T47D (cell line): ENCODE data around the gene LEFTY1.
A peak's percentile ranks its signal among the peaks of the same experiment; 100 is the strongest.

Experiments
- DNase-seq, 2 experiments: peaks; one replicate each; pipeline versions ENCODE4 v3.0.0 to v3.0.0-alpha.2; 2011 to 2012; ENCODE audit warnings: low read depth in 1 of 2, low spot score in 1 of 2
- JUND ChIP-seq: IDR thresholded peaks from 2 replicates; pipeline ENCODE4 v1.6.1; 2012; ENCODE audit warnings: low read depth
- in situ Hi-C: cut with HindIII; loops from 2 replicates; pipeline ENCODE4 v1.10.0; 2016; ENCODE audit warnings: low sequenced_read_pairs, low pct_unique_long_range_greater_than_20kb

LEFTY1 gene

DNA sequence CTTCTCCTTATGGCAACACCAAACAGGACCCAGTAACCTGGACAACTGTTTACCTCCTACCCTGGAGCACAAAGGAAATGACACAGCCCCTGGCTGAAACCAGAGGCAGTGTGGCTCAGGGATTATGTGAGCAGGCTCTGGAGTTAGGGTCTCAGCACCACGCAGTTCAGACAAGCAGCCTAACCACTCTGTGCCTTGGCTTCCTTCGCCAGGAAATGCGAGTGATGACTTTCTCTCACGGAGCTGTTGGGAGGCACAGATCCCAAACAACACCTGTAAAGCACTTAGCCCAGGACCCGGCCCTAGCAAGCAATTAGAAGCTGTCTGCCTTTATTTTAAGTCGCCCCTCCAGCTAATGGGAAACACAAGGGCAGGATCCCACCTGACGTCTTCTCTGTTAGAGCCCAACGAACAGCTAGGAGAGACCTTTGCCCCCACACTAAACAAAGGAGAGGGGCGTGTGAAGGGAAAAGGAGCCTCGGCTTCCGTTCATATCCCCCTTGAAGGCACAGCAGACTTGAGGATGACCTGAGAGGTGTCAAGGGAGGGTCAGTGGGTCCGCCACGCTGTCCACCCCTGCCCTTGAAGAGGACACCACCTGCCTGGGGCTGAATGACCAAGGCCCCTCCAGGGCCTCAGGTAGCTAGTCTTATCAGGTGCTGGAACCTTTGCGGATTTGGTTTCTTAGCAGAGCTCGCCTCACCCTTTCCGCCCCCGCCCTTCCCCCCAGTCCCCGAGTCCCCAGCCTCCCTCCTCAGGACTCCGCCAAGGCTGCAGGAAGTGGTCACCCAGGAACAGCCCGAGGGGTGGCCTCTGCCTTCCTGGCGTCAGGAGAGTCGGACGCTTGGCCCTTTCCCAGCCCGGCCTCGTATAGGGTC, 7.6 kb downstream of the LEFTY1 start:
- in situ Hi-C loops, result no loop called here
- TF ChIP-seq JUND, result no peak
- DNase-seq, result peak; percentile 73 to 78

DNA sequence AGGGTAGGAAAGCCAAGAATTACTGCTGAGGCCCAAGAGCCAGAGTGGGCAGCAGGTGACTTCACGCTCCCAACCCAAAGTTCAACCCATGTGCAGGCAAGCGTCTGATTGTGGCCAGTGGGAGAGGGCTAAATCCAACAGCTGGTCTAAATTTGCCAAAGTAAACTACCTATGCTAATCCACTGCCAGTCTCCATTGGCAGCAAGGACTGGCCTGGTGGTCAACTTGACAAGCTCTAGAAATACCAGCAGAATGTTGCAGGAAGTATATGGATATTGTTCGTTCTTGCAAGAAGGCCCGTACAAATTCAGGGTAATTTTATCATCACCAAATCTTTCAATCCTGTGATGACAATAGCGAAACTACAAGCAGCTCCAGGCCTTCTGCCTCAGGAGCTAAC, 8.3 kb downstream of the LEFTY1 start:
- no peak for DNase-seq
- in situ Hi-C loops, result no loop called here

DNA sequence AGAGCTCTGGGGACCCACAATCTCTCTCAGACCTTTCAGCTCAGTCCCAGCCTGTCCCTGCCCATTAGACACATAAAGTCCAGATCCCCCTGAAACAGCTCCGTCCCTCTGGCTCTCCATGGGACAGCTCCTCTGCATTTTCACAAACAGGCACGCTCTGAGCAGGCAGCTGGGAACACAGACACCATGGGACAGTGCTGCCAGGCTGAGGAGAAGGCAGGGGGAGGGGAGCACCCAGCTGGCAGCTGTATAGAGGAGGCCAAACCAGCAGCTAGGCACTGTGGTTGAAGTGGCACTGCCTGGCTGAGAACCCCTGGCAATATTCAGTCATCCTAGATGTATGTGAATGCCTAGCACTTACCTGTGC, 8.7 kb downstream of the LEFTY1 start:
- no peak for DNase-seq
- in situ Hi-C loops, result no loop called here
- no peak for TF ChIP-seq JUND

More for the DNA sequence above, 8.3 kb downstream of the LEFTY1 start:
- TF ChIP-seq JUND, result no peak

DNA sequence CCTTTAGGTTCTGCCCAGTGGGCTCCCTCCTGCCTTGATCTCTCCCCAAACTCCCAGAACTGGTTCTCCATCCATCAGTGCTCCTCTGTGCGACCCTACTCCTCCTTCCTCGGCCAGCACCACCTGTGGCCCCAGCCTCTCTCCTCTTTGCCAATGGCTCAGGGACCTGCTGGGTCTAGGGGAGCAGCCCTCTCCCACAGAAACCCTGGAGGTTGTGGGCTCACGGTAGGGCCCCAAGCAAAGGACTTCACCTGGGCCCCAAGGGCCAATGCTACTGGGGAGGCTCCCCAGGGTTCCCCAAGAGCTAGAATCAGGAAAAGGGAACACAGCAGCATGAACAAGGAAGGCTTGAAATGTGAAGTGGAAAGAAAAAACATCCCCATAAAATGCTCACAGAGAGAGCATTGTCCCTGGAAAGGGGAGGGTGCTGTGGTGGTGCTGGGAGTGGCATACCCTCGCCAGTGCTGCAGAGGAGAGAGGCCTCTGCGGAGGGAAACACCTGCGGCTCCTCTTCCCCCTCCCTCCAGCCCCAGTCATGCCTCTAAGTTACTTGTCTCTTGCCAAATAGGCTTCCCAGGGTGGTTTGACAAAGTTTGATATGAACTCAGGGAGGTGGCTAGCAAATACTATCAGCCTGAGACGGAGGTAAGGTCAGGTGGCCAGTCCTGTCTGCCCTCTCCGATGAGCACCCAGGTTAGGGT, 9.3 kb downstream of the LEFTY1 start:
- no peak for TF ChIP-seq JUND
- in situ Hi-C loops, result no loop called here
- no peak for DNase-seq

DNA sequence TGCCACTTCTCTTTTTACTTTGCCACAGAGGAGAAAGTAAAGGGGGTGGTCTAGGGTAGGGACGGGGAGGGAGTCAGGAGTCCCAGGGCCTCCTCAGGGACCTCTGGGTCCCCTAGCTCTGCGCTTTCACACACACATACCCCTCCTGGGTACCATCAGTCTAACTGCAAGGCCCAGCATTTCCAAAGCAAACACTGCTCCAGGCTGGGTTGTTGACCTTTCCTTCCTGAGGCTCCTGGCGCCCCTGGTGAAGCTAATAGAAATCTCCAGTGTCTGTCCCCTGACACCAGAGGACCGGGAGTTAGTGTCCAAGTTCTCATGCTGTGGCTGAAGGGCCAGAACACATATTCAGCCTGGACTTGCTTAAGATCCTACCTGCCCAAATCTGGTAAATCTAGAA, 10.7 kb downstream of the LEFTY1 start:
- DNase-seq, result peak in 1 of 2 experiments; percentile 31
- no peak for TF ChIP-seq JUND
- in situ Hi-C loops, result no loop called here

DNA sequence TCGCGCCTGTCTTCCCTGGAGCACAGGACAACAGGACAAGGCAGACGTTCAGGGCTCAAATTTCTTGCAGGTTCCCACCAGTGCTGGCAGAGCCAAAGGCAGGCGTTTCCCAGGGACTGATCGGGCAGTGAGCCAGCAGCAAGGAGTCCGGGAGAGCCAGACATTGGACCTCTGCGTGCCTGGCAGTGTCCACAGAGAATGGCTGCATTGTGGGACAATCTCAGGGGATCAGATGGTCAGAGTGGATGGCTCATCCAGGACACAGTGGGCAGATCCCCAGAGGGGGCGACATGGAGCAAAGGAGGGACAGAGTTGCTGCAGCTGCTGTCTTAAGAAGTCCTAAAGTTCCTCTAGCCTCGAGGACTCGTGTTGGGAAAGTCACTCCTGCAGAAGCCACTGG, 11.4 kb downstream of the LEFTY1 start:
- in situ Hi-C loops, result no loop called here
- no peak for TF ChIP-seq JUND
- peak in 1 of 2 experiments; percentile 82 for DNase-seq

DNA sequence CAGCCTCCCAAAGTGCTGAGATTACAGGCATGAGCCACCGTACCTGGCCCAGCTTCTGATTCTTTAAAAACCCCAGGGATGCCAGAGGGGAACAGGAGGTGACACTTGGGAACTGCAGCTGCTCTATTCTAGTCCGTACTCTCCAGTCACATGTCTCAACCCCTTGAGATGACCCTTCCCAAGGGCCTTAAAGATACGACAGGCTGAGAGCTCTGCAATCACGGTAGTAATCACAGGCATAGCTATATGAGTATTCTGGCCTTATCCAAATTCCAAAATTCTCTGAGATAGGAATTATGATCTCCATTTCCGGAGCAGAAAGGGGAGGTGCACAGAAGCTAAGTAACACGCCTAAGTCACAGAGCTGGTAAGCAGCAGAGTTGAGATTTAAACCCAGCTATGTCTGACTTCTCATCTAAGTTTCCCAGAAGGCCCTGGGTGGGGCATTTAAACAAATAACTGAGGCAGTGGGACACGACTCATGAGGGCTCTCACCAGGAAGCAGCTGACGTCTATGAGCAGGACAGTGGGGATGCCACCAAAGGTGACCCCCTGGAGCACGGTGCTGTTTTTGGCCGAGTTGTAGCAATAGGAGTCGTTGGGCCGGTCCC, 11.9 kb downstream of the LEFTY1 start:
- no peak for TF ChIP-seq JUND
- in situ Hi-C loops, result no loop called here
- no peak for DNase-seq

DNA sequence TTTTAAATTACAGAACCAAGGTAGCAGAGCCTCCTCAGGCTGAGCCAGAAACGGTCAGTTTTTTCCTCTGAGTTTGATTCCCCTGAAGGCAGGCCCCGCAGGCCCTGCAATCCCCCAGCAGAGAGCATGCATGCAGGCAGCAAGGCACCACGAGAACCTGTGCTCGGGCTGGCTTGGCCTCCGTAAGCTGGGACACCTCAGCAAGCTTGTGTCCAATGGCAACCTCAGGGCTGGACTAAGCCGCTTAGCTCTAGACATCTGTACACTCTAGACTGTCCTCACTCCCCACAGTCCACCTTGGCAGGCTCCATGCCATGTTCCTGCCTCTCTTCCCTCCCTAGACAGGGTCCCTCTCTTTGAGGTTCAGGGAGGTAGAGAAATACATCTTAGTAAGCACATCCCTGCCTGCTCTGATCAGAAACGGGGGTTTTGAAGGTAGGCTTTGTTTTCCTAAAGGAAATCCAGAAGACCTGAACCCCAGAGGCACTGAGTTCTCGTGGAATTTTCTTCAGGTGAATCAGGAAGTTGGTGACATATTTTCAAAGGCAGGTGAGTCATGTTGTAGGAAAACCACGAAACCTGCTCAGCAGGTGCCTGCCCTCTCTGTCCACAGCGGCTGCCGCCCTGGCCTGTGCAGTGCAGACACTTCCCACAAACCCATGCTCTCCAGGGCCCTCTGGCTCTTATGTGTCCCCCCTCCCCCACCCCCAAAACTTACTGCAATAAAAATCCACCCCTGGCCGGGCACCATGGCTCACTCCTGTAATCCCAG, 13.7 kb downstream of the LEFTY1 start:
- peak; percentile 82 to 97 for DNase-seq
- in situ Hi-C loops, result no loop called here
- TF ChIP-seq JUND, result peak; percentile 93

DNA sequence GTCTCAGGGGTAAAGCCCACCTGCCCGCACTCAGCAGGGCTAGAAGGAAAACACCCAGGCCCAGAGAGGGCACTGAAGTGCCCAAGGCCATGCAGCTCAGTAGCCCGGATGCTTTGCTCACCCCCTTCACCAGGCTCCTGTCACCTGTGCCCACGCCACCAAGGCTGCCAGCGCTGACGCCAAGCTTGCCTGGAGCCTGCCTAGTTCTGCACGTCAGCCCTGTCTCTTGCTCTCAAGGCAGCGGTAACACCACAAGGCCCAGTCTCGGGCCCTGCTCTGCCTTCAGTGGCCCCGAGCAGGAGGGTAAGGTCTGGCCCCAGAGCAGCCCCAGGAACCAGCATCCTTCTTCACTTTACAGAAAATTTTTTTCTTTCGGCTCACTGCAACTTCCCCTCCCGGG, 14.5 kb downstream of the LEFTY1 start:
- TF ChIP-seq JUND, result no peak
- in situ Hi-C loops, result no loop called here
- DNase-seq, result no peak

DNA sequence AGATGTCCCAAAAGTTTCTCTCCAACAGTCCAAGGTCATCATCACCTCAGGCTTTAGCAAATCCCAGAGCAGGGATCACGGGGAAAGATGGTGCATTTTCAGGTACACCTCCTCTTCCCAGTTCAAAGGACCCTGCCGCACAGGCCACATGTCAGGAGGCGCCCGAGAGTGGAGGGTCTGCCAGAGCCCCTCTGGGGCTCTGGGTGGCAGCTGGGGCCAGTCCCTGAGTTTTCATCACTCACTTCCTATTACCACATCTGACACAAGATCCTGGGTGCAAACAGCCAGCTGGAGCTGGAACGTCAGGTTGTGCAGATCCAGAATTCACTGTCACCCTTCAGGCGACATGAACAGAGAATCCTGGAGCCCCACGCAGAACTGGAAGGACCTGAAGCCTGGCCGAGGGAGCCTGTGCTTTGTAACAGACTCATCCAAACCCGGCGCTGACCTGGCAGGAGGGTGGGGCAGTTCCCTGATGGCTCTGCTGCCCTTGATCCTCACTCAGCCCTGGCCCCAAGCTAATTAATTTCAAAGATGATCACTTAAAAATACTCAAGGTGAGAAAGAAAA, 15.6 kb downstream of the LEFTY1 start:
- no peak for DNase-seq
- in situ Hi-C loops, result no loop called here
- no peak for TF ChIP-seq JUND

DNA sequence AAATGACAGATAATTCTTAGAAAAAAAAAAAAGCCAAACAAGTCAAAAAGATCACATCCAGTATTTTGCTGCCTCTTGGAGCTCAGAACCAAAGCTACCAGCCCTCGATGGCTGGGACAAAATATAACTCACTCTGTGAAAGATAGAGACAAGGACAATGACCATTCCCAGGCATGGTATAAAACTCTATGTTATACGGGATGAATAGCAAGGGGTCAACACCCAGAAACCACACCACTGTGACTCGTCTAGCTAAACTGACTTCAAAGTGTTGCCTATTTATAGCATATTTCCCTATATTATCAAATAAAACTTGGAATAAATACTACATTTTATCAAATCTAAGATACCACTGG, 16.9 kb downstream of the LEFTY1 start:
- no peak for DNase-seq
- in situ Hi-C loops, result no loop called here
- no peak for TF ChIP-seq JUND

DNA sequence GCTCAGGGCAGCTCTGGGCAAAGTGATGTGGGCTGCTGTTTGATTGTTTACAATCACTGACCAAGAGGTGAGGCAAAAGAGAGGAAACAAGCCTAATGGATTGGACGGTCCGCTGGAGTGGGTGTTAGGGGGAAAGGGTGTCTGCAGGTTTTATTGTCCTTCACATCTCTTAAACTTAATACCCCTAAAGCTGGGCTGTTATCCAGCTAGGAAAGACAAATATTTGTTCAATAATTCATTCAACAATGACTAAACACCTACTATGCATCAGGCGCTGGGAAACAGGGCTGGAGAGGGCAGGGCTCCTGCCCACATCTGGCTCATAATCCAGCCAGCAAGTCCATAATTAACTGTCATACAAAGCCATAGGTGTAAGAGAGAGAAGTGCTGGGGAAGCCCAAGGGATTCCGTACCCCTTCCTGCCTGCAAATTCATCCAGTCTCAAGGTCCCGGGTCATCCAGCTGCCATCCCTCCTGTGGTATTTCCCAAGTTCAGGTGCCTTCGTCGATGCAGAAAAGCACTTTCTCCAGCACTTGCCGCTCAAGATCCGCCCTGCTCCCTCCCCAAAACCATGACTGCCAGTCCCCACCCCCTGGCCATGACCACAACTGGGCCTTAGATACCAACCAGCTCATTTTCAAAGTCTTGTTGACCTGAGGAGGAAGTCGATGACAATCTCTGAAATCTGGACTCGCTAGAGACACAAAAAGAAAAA, 17.4 kb downstream of the LEFTY1 start:
- no peak for DNase-seq
- no peak for TF ChIP-seq JUND
- in situ Hi-C loops, result no loop called here
